ENCODE data around the gene COA6. TPM values are rescaled to one million over a fixed set of nuclear protein-coding genes. Genes with fewer than 3 reads are reported as not detected.

The COA6 gene
- total and polyA plus RNA-seq, 2 of the 13 experiments (the other 11 are each of a cell fraction or from before 2014, with no cell fraction given), result 32.4 to 104 TPM

- no peak for TF ChIP-seq ATF6 (CRISPR knock-in tag; conservative IDR thresholded peaks at IDR 0.05)
- TF ChIP-seq ZNF367 (CRISPR knock-in tag; IDR thresholded peaks at IDR 0.05; ENCODE audit: borderline replicate concordance), result no peak
- no peak for TF ChIP-seq ZNF496 (CRISPR knock-in tag; IDR thresholded peaks at IDR 0.05; ENCODE audit: insufficient replicate concordance)
- TF ChIP-seq STAG1 (CRISPR knock-in tag; IDR thresholded peaks at IDR 0.05), result no peak
- 0 out of 2 replicates have a peak, but pooled peaks have one; percentile 6 for TF ChIP-seq ATF7-NPFF (CRISPR knock-in tag; IDR thresholded peaks at IDR 0.05; ENCODE audit: low read depth)
- TF ChIP-seq ZNF7 (CRISPR knock-in tag; IDR thresholded peaks at IDR 0.05), result no peak
- TF ChIP-seq SRSF1 (optimal IDR thresholded peaks at IDR 0.05; ENCODE audit: low read depth, low read length), result peak; percentile 59
- no peak for TF ChIP-seq ELK4 (CRISPR knock-in tag; IDR thresholded peaks at IDR 0.05; ENCODE audit: borderline replicate concordance)
- TF ChIP-seq FOXP4 (CRISPR knock-in tag; IDR thresholded peaks at IDR 0.05), result peak; percentile 74
- TF ChIP-seq ZEB1 (IDR thresholded peaks at IDR 0.05; ENCODE audit: insufficient replicate concordance, low read depth), result no peak
- TF ChIP-seq KLF15 (CRISPR knock-in tag; IDR thresholded peaks at IDR 0.05; ENCODE audit: borderline replicate concordance), result no peak
- TF ChIP-seq ZNF691 (CRISPR knock-in tag; IDR thresholded peaks at IDR 0.05; ENCODE audit: borderline replicate concordance, low read depth), result peak; percentile 82; the same call in 1 of the 2 replicates
- TF ChIP-seq ZSCAN29 (CRISPR knock-in tag; conservative IDR thresholded peaks at IDR 0.05), result no peak; the same call in 1 of the 2 replicates
- peak; percentile 34; the same call in 1 of the 2 replicates for TF ChIP-seq ZBED4 (CRISPR knock-in tag; IDR thresholded peaks at IDR 0.05; ENCODE audit: borderline replicate concordance)
- TF ChIP-seq ZNF44 (CRISPR knock-in tag; IDR thresholded peaks at IDR 0.05), result peak; percentile 92; the same call in 1 of the 2 replicates
- TF ChIP-seq ATRX (CRISPR knock-in tag; IDR thresholded peaks at IDR 0.05; ENCODE audit: borderline replicate concordance), result no peak
These were observed at the start of gene COA6 (continued) for GRCh38 chr1:234373064-234373958.

Data from HepG2 (cell line).